ENCODE results near the gene ATP4B. TPM values are rescaled to one million over a fixed set of nuclear protein-coding genes. Genes with fewer than 3 reads are reported as not detected.

The ATP4B gene
- total and polyA plus RNA-seq, 2 of the 8 experiments (the other 6 are each of a cell fraction or from before 2014, with no cell fraction given) = 0.05 TPM; not detected in 1

DNA sequence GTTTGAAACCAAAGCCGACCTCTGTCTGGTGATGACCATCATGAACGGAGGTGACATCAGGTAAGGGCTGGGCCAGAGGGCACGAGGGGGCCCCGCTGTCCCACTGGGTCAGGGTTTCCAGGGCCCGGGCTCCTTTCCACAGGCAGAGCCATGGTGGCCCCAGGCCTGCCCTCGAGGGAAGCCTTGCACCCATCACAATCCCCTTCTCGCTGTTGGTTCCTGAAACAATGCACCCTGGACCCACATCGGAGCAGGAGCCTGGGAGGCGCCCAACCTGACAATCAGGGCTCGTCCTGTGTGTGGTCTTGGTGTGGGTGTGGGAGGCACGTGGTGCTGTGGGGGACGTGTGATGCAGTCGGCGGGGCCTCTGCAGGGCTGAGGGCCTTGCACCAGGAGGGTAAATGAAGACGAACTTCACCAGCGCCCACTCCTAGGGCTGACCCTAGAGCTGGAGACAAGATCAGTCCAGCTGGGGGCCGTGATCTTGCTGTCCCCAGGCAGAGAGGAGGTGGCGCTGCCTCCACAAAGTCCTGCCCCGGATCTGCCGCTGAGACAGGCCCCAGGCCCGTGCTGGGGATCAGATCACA, 11.8 kb upstream of the ATP4B start:
- CTCF ChIA-PET (ENCODE audit: partially characterized antibody) = interaction anchor here (2.1 kb wide), 1 partner anchor 55 kb away, joined by 11 read pairs; no protein-coding TSS in a partner anchor
- Histone ChIP-seq H3K14ac (ENCODE audit: insufficient read length) (no peak overlapping the region), H2BK12ac (ENCODE audit: low read depth, low read length) (no peak overlapping the region), H3K23ac (ENCODE audit: insufficient read length) (no peak overlapping the region), H4K8ac (ENCODE audit: extremely low read depth, insufficient read depth, low read length) (no peak overlapping the region; the same call in 1 of the 2 replicates), H3K4me3 (ENCODE audit: extremely low read depth in 1 of 4, insufficient read depth in 2 of 4, low read depth in 3 of 4, low read length in 4 of 4) (no peak overlapping the region), H2BK120ac (replicated peaks; ENCODE audit: low read depth, low read length) (no peak overlapping the region), H3K9ac (replicated peaks in 1 of 4; ENCODE audit: extremely low read depth in 1 of 4, low read depth in 3 of 4, low read length in 3 of 4) (no peak overlapping the region), H3K23me2 (ENCODE audit: low read depth, low read length) (peaks cover 5% of the 10 kb centered on the region; the same call in 1 of the 2 replicates), H3K27me3 (replicated peaks in 1 of 4; ENCODE audit: control insufficient read depth in 3 of 4, extremely low read depth in 1 of 4, insufficient read depth in 3 of 4, low read length in 3 of 4) (no peaks in the 10 kb centered on the region), H4K91ac (replicated peaks; ENCODE audit: insufficient read length, low read length) (no peak overlapping the region), H4K20me1 (replicated peaks in 1 of 2; ENCODE audit: control insufficient read depth in 1 of 2, insufficient read depth in 2 of 2, low read length in 2 of 2) (peaks cover 0 to 5% of the 10 kb centered on the region in 2 experiments), H3K9me3 (ENCODE audit: insufficient read depth in 2 of 2, low read depth in 1 of 2, low read length in 1 of 2) (no peaks in the 10 kb centered on the region), H3K27ac (ENCODE audit: low read depth, low read length) (no peak overlapping the region), H2BK15ac (ENCODE audit: low read length) (no peak overlapping the region), H3K18ac (ENCODE audit: extremely low read depth, low read length) (no peak overlapping the region), H3K4ac (replicated peaks; ENCODE audit: insufficient read length, low read depth, low read length) (no peak overlapping the region), H2AFZ (ENCODE audit: low read length) (no peak overlapping the region), H2BK5ac (ENCODE audit: low read depth, low read length) (0 out of 2 replicates have a peak overlapping the region, but pooled peaks have one; percentile 24), H2AK5ac (ENCODE audit: low read depth, low read length) (no peak overlapping the region), H3K4me2 (ENCODE audit: insufficient read depth in 1 of 2, low read depth in 2 of 2, low read length in 2 of 2) (no peak overlapping the region), H3K79me1 (ENCODE audit: low read depth, low read length) (no peaks in the 10 kb centered on the region), H3K4me1 (replicated peaks in 1 of 4; ENCODE audit: control insufficient read depth in 3 of 4, insufficient read depth in 4 of 4, low read length in 3 of 4) (peaks cover 0 to 2% (median 0%) of the 10 kb centered on the region in 4 experiments; a peak in 2 of 7 replicates), H2BK20ac (ENCODE audit: low read length) (no peak overlapping the region), H4K5ac (ENCODE audit: insufficient read length, low read depth, low read length) (no peak overlapping the region), H3K79me2 (ENCODE audit: control insufficient read depth in 1 of 2, insufficient read depth in 2 of 2, low read length in 2 of 2) (no peaks in the 10 kb centered on the region), H3K36me3 (ENCODE audit: control insufficient read depth in 2 of 4, insufficient read depth in 4 of 4, low read length in 3 of 4) (no peaks in the 10 kb centered on the region; a peak in 1 of 8 replicates), H3K56ac (replicated peaks; ENCODE audit: insufficient read length, low read depth, low read length) (no peak overlapping the region)
- POLR2A ChIA-PET (ENCODE audit: partially characterized antibody) = interaction anchor here (0.8 kb wide), 1 partner anchor 54 kb away, joined by 3 read pairs; no protein-coding TSS in a partner anchor
- DNase-seq (ENCODE audit: low read depth in 1 of 2, low spot score in 2 of 2) = no peak
- WGBS, 2 experiments (ENCODE audit: extremely low coverage in 1 of 2, insufficient coverage in 1 of 2, insufficient read length in 1 of 2, insufficient replicate concordance in 2 of 2, low coverage in 1 of 2, low lambda C conversion rate in 2 of 2, missing lambda C conversion rate in 1 of 2) = 84% methylated on average over 21 of the region's 21 CpGs; no CpG with 5 or more reads in 1 of the 2 experiments
- FAIRE-seq = no peak
- TF ChIP-seq SP4 (IDR thresholded peaks at IDR 0.05; ENCODE audit: low read length) (no peak), CHD2 (IDR thresholded peaks at IDR 0.05; ENCODE audit: low read length) (no peak), RNF2 (IDR thresholded peaks at IDR 0.05; ENCODE audit: borderline replicate concordance, low read depth, low read length, missing control alignments, poor library complexity, severe bottlenecking) (no peak), EP300 (IDR thresholded peaks at IDR 0.05; ENCODE audit: borderline replicate concordance in 1 of 2, low read depth in 2 of 2, low read length in 2 of 2) (no peak), GABPA (IDR thresholded peaks at IDR 0.05; ENCODE audit: borderline replicate concordance, insufficient read depth, low read length) (no peak), SIX5 (IDR thresholded peaks at IDR 0.05; ENCODE audit: low read depth, low read length) (no peak), CHD1 (IDR thresholded peaks at IDR 0.05; ENCODE audit: low read depth, low read length) (no peak), CREB1 (IDR thresholded peaks at IDR 0.05) (no peak)
- TF ChIP-seq, protein P1, sequence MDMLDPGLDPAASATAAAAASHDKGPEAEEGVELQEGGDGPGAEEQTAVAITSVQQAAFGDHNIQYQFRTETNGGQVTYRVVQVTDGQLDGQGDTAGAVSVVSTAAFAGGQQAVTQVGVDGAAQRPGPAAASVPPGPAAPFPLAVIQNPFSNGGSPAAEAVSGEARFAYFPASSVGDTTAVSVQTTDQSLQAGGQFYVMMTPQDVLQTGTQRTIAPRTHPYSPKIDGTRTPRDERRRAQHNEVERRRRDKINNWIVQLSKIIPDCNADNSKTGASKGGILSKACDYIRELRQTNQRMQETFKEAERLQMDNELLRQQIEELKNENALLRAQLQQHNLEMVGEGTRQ (IDR thresholded peaks at IDR 0.05; ENCODE audit: low read length) = no peak

All from H1 (cell line).